ENCODE measurements around the gene STAT6. TPM values are rescaled to one million over a fixed set of nuclear protein-coding genes. Genes with fewer than 3 reads are reported as not detected.
"Not testable (repeated sequence)": the region's sequence is repeated elsewhere in the genome, so short reads cannot be mapped to it uniquely, and the experiment has no call there.

Gene STAT6
- total RNA-seq, 2 experiments from 2014 or later, result 239 to 242 TPM

DNA sequence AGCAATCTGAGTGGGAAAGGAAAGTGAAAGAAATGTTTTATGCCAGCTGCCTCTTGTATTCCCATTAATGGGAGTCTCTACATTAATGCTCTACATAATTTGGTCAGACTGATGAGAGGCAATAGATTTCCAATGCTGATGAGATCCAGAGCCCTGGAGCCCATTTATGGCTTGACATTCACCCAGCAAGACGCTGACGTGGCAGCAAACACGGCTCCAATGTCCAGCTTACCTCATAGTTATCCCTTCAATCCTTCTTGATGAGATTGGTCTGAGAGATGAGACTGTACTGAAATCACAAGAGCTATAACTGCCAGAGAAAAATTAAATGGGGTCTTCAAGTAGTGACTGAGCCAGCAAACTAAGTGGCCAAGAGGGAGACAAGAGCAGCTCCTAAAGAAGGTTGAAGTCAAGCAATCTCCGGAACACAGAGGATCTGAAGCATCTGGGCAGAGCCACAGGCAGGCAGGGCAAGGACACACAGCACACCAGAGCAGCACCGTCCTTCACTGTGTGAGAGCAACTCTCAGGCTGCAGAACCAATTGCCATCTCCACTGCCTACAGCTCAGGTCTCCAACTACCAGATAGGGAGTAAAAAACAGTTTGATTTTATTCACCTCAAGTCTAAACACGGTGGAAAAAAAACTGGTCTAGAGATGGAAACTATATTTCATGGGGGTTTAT lies 54.0 kb downstream of the STAT6 start:
- ChIA-PET CTCF (interaction anchor here (1.3 to 2.4 kb wide), 4 partner anchors 9 to 55 kb away, joined by 3 to 6 read pairs (median 4); no protein-coding TSS in a partner anchor), POLR2A (no interaction called here)
- Mint-ChIP-seq H3K4me3 (no peak overlapping the region), H3K9me3 (no peaks in the 10 kb centered on the region), H3K27ac (no peak overlapping the region), H3K36me3 (ENCODE audit: low read depth) (peaks cover 71% of the 10 kb centered on the region), H3K27me3 (no peaks in the 10 kb centered on the region), H3K4me1 (peaks cover 12% of the 10 kb centered on the region)
- no peak for DNase-seq

DNA sequence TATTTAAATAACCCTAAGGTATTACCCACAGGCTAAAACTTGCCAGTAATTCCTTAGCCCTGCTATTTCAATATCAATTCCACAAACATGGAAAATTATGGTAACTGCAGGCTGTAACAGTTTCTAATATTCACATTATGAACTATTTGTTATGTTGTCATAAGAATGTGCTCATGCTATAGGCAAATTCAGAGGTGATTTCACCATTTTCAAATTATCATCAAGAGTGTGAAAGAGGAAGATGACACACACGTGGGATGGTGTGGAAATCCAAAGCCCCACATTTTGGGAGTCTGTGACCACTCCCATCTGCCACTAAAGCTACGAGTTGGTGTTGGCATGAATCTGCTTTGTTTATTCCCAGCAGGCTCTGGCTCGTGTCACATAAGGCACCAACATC lies 55.3 kb downstream of the STAT6 start:
- ChIA-PET POLR2A (no interaction called here), CTCF (interaction anchor here (0.6 kb wide), 1 partner anchor 382 kb away, joined by 3 read pairs; no protein-coding TSS in a partner anchor)
- Mint-ChIP-seq H3K4me3 (no peak overlapping the region), H3K4me1 (peaks cover 10% of the 10 kb centered on the region), H3K36me3 (ENCODE audit: low read depth) (peaks cover 65% of the 10 kb centered on the region), H3K9me3 (no peaks in the 10 kb centered on the region), H3K27ac (no peak overlapping the region), H3K27me3 (no peaks in the 10 kb centered on the region)
- no peak for DNase-seq

DNA sequence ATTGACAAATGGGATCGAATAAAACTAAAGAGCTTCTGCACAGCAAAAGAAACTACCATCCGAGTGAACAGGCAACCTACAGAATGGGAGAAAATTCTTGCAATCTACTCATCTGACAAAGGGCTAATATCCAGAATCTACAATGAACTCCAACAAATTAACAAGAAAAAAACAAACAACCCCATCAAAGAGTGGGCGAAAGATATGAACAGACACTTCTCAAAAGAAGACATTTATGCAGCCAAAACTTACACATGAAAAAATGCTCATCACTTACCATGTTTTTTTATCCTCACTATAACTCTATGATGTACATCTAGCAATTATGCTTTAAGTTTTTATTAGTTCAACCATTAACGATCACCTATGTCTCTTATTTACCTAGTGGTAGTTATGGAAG lies 57.3 kb downstream of the STAT6 start:
- H3K9me3 Mint-ChIP-seq, DNase-seq, H3K4me3 Mint-ChIP-seq, POLR2A ChIA-PET, H3K4me1 Mint-ChIP-seq, H3K27ac Mint-ChIP-seq, CTCF ChIA-PET, H3K27me3 Mint-ChIP-seq: not testable (repeated sequence)
- H3K36me3 Mint-ChIP-seq (ENCODE audit: low read depth), result peaks cover 50% of the 10 kb centered on the region

DNA sequence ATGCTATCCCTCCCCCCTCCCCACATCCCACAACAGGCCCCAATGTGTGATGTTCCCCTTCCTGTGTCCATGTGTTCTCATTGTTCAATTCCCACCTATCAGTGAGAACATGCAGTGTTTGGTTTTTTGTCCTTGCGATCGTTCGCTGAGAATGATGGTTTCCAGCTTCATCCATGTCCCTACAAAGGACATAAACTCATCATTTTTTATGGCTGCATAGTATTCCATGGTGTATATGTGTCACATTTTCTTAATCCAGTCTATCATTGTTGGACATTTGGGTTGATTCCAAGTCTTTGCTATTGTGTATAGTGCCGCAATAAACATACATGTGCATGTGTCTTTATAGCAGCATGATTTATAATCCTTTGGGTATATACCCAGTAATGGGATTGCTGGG lies 58.0 kb downstream of the STAT6 start:
- H3K9me3 Mint-ChIP-seq, H3K4me3 Mint-ChIP-seq, H3K27me3 Mint-ChIP-seq, POLR2A ChIA-PET, H3K27ac Mint-ChIP-seq, DNase-seq: not testable (repeated sequence)
- Mint-ChIP-seq H3K36me3 (ENCODE audit: low read depth) (peaks cover 42% of the 10 kb centered on the region), H3K4me1 (peaks cover 13% of the 10 kb centered on the region)
- CTCF ChIA-PET, result interaction anchor here (1.5 to 1.8 kb wide), 2 partner anchors 9 to 36 kb away, joined by 5 read pairs; partner anchors contain the start of gene TAC3

DNA sequence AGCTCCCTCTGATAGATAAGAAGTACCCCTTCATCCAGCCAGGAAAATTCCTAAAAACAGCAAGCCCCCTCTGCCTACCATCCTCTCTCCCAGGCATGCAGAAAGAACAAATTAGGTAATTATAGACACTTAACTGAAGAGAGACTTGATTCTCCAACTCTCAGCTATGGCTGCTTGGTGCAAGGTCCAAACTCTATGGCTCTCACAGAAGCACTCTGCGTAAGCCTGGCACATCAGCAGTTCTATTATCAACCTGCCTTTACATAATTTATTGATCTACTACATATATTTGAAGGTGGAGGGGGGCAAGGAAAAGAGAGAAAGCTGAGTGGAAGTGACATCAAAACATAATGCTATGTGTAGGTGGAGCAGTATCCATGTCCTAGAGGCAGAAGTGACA lies 60.2 kb downstream of the STAT6 start:
- ChIA-PET CTCF (interaction anchor here (0.9 to 2.3 kb wide), 7 partner anchors 9 to 61 kb away, joined by 3 to 5 read pairs (median 4); no protein-coding TSS in a partner anchor), POLR2A (no interaction called here)
- Mint-ChIP-seq H3K9me3 (no peaks in the 10 kb centered on the region), H3K36me3 (ENCODE audit: low read depth) (peaks cover 27% of the 10 kb centered on the region), H3K4me3 (no peak overlapping the region), H3K27me3 (no peaks in the 10 kb centered on the region), H3K27ac (no peak overlapping the region), H3K4me1 (peaks cover 34% of the 10 kb centered on the region)
- no peak for DNase-seq

DNA sequence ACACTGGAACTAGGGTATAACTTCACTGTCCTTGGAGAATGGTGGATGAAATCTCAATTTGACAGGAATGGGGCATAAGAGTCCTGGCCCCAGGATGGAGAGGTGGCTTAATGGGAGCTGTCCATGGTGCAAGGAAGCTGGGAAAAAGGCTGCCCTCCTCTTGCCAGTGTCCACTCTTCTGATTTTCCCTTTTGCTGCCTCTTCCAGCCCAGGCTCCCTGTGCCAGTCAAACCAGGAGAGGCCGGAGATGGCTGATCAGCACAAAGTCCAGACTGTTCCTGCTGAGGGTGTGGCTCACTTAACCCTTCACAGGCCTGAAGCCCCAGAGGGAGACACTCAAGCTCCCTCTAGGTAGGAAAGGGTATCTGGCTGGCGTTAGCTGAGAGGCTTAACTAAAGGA lies 61.3 kb downstream of the STAT6 start, which contains the start of gene MYO1A:
Gene MYO1A (minus strand): TSS at position 240 of the 400 bp plus-strand sequence. CDS start 1,806 bp downstream, outside the sequence.
- POLR2A ChIA-PET, result interaction anchor here (0.7 kb wide), 1 partner anchor 9 kb away, joined by 3 read pairs; no protein-coding TSS in a partner anchor
- DNase-seq, result no peak
- Mint-ChIP-seq H3K9me3 (no peaks in the 10 kb centered on the region), H3K4me3 (no peak within 1 kb of the TSS), H3K36me3 (ENCODE audit: low read depth) (peaks cover 20% of the 10 kb centered on the region), H3K27ac (peak within 1 kb of the TSS; percentile 0), H3K4me1 (peaks cover 43% of the 10 kb centered on the region), H3K27me3 (no peaks in the 10 kb centered on the region)
- CTCF ChIA-PET, result interaction anchor here (1.1 to 3.5 kb wide), 6 partner anchors 9 to 19 kb away, joined by 4 to 12 read pairs (median 4); no protein-coding TSS in a partner anchor

DNA sequence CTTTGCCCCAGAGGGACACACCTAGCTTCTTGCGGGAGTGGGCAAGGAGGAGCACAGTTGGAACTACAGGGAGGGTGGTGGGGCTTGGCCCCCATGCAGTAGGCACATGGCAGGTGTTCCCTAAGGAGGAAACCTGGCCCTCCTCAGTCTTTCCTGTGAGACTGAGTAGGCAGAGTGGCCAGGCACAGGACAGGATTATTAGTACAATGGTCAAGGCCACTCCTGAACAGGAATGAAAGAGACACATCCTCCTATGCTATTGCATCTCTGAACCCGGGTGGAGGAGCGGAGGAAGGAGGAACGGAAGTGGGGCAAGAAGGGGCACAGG lies 62.1 kb downstream of the STAT6 start:
- POLR2A ChIA-PET, result no interaction called here

DNA sequence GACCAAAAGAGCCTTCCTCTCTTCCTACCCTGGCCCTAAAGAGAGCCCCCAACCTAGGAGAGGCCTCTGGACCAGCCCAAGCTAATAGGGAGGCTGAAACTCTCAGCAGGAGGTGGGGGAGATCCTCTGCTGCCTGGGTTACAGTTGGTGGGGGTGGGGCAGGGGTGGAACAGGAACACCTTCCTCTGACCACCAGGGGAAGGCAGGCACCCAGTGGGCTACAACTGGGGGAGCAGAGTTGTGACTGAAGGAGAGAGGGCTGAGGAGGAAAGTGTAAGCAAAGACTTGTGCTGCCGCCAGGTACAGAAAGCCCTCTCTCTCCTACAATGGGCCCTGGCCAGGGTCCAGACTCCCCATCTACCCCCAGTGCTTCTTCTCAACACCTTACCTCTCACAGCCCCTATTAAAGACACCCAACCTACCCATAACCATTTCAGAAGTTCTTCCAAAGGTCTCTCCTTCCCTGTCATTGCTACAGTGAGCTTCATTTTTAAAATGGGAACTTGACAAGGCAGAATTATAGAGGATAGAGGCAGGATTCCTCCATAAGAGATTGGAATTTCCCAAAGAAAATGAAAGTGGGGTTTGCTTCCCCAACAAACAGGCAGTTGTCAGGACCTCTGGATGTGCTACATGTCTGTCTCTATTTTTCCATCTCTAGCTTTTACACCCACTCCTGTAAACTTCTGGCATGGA lies 62.6 kb downstream of the STAT6 start:
- Mint-ChIP-seq H3K27ac (peak overlapping the region; percentile 12), H3K36me3 (ENCODE audit: low read depth) (peaks cover 11% of the 10 kb centered on the region), H3K9me3 (no peaks in the 10 kb centered on the region), H3K4me3 (no peak overlapping the region), H3K27me3 (no peaks in the 10 kb centered on the region), H3K4me1 (peaks cover 39% of the 10 kb centered on the region)
- ChIA-PET POLR2A (interaction anchor here (0.8 kb wide), 1 partner anchor 33 kb away, joined by 3 read pairs; no protein-coding TSS in a partner anchor), CTCF (interaction anchor here (0.6 to 4.1 kb wide), 14 partner anchors 9 to 125 kb away, joined by 3 to 31 read pairs (median 4); no protein-coding TSS in a partner anchor)
- DNase-seq, result no peak

More for the DNA sequence above, 62.1 kb downstream of the STAT6 start:
- no peaks in the 10 kb centered on the region for H3K9me3 Mint-ChIP-seq
- no peak for DNase-seq
- peaks cover 43% of the 10 kb centered on the region for H3K4me1 Mint-ChIP-seq
- H3K27me3 Mint-ChIP-seq, result no peaks in the 10 kb centered on the region
- peaks cover 16% of the 10 kb centered on the region for H3K36me3 Mint-ChIP-seq (ENCODE audit: low read depth)
- CTCF ChIA-PET, result interaction anchor here (1.1 to 4.1 kb wide), 5 partner anchors 11 to 124 kb away, joined by 3 to 31 read pairs (median 10); no protein-coding TSS in a partner anchor
- no peak overlapping the region for H3K27ac Mint-ChIP-seq
- no peak overlapping the region for H3K4me3 Mint-ChIP-seq

DNA sequence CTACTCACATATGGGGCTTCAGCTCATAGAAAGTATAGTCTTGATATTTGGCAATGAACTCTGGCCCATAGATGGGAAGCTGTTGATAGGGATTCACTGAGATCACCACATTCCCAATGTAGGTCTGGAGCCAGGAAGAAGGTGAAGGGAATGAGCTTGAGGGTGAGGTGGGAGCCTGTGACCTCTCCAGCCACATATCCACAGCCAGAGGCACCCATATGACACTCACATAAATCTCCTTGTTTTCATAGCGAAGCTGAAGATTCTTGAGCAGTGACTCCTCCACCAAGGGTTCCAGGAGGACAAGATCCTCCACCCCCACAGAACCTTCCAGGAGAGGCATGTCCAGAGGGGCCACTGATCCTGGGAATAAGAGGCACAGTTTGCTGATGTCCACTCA lies 63.2 kb downstream of the STAT6 start:
- Mint-ChIP-seq H3K4me1 (peaks cover 38% of the 10 kb centered on the region), H3K36me3 (ENCODE audit: low read depth) (peaks cover 5% of the 10 kb centered on the region)

DNA sequence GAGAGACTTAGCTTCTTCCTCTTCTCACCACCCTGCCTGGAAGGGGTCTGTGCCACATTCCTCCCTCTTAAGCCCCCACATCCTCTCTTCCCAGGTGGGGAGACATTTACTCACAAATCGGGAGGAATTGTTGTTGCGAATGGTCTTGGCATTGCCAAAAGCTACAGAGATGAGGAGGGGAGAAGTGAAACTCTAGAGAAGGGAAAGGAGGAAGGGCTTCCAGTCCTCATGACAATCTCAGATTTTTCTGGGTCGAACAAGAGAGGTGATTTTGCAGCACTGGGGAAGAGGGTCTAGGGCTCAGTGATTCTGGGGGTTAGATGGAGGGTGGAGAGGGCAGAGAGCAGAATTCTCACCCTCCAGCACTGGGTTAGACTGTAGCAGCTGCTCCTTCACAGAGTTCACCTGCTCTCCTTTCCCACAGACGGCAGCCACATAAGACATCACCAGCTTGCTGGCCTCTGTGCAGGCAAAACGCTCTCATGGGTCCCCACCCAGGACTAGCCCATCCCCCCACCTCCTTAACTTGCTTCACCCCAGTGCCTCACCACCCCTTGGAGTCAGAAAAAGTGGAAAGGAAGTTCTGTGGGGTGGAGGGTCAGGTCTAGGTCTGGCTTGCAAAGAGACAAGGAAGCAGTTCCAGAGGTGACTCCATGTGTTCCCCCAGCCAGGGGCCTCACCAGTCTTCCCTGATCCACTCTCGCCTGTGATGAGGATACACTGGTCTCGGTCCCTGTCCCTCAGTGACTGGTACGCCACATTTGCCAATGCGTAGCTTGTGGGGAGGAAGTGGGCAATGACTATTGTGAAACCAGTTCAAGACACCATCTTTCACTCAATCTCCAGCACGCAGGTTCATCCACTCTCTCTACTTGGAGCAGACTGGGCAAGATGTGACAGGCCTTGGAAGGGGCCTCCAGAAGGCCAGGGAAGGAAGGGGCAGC lies 63.9 kb downstream of the STAT6 start:
- Mint-ChIP-seq H3K4me1 (peaks cover 38% of the 10 kb centered on the region), H3K27ac (peak overlapping the region; percentile 85), H3K27me3 (no peaks in the 10 kb centered on the region), H3K9me3 (no peaks in the 10 kb centered on the region), H3K36me3 (ENCODE audit: low read depth) (peaks cover 2% of the 10 kb centered on the region), H3K4me3 (peak overlapping the region; percentile 8)
- POLR2A ChIA-PET, result interaction anchor here (0.8 to 1.2 kb wide), 2 partner anchors 32 to 50 kb away, joined by 3 to 4 read pairs; no protein-coding TSS in a partner anchor
- peak; percentile 71 for DNase-seq
- CTCF ChIA-PET, result interaction anchor here (0.6 to 4.1 kb wide), 18 partner anchors 10 to 289 kb away, joined by 3 to 31 read pairs (median 4); no protein-coding TSS in a partner anchor

More for the DNA sequence above, 63.2 kb downstream of the STAT6 start:
- CTCF ChIA-PET, result interaction anchor here (0.6 to 4.1 kb wide), 16 partner anchors 10 to 126 kb away, joined by 3 to 31 read pairs (median 4); no protein-coding TSS in a partner anchor
- no peak for DNase-seq
- no peaks in the 10 kb centered on the region for H3K27me3 Mint-ChIP-seq
- H3K9me3 Mint-ChIP-seq, result no peaks in the 10 kb centered on the region
- peak overlapping the region; percentile 8 for H3K4me3 Mint-ChIP-seq
- H3K27ac Mint-ChIP-seq, result peak overlapping the region; percentile 85
- POLR2A ChIA-PET, result interaction anchor here (0.8 to 1.2 kb wide), 2 partner anchors 32 to 50 kb away, joined by 3 to 4 read pairs; no protein-coding TSS in a partner anchor

DNA sequence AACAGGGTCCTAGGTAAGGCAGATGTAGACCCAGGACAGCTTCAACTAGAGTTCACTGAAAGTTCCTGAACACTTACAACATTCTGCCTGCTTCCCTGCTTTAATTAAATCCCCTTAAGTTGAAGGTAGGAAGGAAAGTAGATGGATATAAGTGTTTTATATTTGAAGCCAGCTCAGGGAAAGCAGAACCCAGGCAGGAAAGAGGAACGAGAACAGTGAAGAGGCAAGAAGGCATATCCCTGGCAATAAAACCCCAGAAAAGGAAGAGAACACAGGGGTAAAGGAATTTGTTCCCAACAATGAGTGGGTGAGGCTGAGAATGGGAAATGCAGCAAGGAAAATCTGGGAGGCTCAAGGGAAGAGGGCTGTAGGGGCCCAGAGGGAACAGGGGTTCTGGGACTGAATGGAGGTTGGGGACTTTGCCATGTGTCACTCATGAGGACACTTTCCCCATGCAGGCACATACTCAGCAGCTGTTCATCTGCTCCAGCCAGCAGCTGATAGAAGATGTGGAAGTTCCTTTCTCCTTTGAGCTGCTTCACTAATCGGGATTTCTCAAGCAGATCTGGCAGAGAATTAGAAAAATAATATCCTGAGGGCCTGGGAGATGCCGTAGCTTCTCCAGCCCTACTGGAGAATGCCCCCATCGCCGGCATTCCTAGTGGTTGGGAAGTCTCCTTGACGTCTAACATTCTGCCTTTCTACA lies 64.9 kb downstream of the STAT6 start:
- DNase-seq, result no peak
- Mint-ChIP-seq H3K4me1 (peaks cover 38% of the 10 kb centered on the region), H3K27ac (peak overlapping the region; percentile 85), H3K27me3 (peaks cover 1% of the 10 kb centered on the region), H3K36me3 (ENCODE audit: low read depth) (peaks cover 2% of the 10 kb centered on the region), H3K4me3 (no peak overlapping the region), H3K9me3 (no peaks in the 10 kb centered on the region)
- ChIA-PET CTCF (interaction anchor here (0.8 to 4.1 kb wide), 7 partner anchors 11 to 288 kb away, joined by 3 to 31 read pairs (median 4); no protein-coding TSS in a partner anchor), POLR2A (no interaction called here)

Data from activated CD4-positive, alpha-beta T cell treated with anti-CD3 and anti-CD28 coated beads, Interleukin-2, amount 10 ng/mL, durations not matched to agents 7 days and 5 days (primary cell).